ENCODE measurements around the gene SHISAL1.

Gene SHISAL1

DNA sequence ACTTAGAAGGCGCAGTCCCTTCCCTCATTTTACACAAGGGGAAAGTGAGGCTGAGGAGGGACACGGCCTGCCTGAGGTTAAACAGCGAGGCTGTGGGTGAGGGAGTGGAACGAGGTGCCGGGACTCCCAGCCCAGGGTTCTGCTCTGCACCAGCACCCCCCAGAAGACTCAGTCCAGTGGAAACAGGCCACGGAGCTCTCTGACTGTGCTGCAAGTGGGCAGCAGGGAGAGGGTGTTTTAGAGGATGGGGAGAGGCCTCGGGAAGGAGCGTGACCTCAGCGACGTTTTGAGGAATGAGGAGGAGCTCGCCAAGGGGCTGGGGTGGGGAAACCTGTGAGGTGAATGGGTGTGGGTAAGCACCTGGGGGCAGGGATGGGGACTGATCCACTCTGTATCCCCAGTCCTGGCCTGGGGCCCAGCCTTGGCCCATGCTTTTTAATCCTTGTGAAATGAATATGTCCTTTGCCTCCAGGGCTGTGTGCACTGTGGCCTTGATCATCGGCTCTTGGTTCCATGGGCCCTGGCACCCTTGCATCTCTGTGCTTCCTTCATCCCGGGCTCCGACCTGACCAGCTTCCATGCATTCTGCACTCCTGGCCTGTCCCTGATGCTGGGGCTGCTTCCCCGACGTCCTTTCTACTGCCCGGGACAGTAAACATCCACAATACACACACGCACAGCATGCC lies 44.2 kb downstream of the SHISAL1 start:
- no peak for DNase-seq (ENCODE audit: low spot score)
- TF ChIP-seq, protein P1, sequence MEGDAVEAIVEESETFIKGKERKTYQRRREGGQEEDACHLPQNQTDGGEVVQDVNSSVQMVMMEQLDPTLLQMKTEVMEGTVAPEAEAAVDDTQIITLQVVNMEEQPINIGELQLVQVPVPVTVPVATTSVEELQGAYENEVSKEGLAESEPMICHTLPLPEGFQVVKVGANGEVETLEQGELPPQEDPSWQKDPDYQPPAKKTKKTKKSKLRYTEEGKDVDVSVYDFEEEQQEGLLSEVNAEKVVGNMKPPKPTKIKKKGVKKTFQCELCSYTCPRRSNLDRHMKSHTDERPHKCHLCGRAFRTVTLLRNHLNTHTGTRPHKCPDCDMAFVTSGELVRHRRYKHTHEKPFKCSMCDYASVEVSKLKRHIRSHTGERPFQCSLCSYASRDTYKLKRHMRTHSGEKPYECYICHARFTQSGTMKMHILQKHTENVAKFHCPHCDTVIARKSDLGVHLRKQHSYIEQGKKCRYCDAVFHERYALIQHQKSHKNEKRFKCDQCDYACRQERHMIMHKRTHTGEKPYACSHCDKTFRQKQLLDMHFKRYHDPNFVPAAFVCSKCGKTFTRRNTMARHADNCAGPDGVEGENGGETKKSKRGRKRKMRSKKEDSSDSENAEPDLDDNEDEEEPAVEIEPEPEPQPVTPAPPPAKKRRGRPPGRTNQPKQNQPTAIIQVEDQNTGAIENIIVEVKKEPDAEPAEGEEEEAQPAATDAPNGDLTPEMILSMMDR (IDR thresholded peaks at IDR 0.05) = no peak
- no peak overlapping the region for H3K4me3 ChIP-seq
- no peak overlapping the region for H3K27ac ChIP-seq

DNA sequence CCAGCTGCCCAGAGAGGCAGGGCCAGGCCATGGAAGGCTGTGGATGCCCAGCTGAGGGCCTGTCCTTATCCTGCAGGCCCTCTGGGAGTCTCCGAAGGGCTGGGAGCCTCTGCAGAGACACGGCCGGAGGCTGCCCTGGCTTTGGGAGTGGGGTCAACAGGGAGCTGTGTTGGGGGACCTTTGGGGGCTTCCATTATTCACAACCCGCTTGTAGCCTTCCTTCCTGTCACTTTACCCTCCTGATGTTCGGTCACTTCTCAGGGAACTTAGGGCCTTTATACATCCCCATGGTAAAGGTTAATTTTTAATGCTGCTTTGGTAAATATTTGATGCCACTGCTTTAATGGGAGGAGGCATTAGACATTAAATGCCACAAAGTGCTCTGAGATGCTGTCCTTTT lies 44.9 kb downstream of the SHISAL1 start:
- TF ChIP-seq, protein P1 (IDR thresholded peaks at IDR 0.05) = no peak
- H3K27ac ChIP-seq = no peak overlapping the region
- no peak for DNase-seq (ENCODE audit: low spot score)
- no peak overlapping the region for H3K4me3 ChIP-seq

DNA sequence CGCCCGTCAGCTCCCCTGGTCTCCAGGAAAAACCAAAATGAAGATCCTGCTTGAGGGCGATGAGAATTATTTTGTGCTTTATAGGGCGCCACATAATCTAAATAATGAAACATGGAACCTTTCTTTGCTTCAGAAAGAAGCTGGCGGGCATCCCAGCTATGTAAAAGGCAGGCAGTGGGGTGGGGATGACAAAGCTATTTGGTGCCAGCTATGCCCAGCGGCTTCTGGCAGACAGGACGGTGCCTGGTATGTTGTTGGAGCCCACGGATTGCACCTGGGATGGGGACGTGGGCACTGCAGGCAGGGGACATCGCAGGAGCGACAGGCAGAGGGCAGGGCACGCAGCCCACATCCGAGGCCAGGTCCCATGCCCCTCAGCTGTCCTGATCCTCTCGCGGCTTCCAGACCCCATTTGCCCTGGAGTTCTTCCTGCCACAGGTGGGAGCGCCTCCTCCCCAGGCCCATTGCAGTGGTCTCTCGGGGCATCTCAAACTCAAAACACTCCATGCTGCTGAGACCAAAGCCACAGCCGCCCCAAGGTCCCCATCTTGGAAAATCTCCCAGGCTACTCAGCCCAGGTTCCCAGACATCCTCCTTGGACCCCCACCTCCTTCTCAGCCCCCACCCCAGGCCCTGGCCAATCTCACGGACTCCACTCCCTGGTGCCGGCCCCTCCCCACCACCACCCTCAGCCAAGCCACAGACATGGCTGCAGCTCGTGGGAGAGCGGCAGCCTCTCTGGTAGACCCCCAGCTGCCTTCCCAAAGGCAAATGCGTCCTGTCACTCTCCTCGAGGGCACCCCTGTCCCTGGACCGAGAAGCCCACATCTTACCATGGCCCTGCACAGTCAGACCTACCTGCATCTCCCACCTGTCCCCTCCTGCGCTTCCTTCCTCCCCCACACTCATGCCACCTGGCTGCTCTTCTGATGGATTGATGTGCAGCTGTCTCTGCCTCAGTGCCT lies 45.7 kb downstream of the SHISAL1 start:
- no peak overlapping the region for H3K4me3 ChIP-seq
- no peak overlapping the region for H3K27ac ChIP-seq
- no peak for DNase-seq (ENCODE audit: low spot score)
- TF ChIP-seq, protein P1 (IDR thresholded peaks at IDR 0.05) = no peak

DNA sequence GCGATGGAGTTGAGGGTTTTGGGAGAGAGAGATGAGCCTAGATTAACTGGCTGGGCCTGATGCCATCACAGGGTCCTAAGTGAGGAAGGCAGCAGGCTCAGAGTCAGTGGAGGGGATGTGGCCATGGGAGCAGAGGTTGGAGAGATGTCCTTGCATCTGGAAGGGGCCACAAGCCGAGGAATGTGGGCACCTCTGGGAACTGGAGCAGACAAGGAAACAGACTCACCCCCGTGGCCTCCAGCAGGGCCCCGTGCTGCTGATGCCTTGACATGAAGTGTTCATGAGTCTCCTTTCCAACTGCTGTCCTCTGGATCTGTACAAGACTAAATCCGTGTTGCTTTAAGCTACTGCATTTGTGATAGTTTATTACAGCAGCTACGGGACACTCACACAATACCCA lies 49.2 kb downstream of the SHISAL1 start:
- no peak overlapping the region for H3K4me3 ChIP-seq
- no peak overlapping the region for H3K27ac ChIP-seq
- TF ChIP-seq, protein P1 (IDR thresholded peaks at IDR 0.05) = no peak
- no peak for DNase-seq (ENCODE audit: low spot score)

DNA sequence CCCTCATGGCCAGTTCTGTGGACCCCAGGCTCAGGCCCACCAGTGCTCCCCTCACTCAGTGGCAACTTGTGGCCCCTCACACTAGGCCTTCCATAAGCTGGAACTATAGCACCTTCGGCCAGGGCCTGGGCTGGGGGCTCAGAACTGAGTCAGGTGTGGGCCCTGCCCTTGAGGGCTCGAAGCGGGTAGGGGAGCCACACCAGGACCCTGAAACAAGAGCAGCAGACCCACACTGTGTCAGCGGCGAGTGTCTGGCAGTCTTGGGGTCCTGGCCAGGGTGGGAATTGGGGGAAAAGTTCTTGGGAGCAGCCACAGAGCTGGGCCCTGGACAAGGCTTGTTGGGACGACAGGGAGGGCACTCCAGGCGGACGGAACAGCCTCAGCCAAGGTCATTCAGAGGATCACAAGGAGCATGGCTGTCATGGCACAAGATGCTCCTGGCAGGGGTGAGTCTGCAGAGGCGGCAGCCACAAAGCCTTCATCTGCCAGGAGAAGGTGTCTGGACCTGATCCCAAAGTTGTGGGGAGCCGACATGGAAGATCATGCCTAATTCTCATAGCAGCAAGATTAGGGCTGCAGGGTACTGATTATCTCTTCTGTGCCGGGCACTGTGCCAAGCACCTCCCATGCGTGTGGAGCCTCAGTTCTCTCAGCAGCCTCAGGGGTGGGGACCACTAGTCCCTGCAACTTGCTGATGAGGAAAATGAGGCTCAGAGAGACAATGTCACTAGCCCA lies 50.7 kb downstream of the SHISAL1 start:
- DNase-seq (ENCODE audit: low spot score) = peak; percentile 68
- TF ChIP-seq, protein P1 (IDR thresholded peaks at IDR 0.05) = no peak
- Histone ChIP-seq H3K27ac (no peak overlapping the region), H3K4me3 (no peak overlapping the region)

DNA sequence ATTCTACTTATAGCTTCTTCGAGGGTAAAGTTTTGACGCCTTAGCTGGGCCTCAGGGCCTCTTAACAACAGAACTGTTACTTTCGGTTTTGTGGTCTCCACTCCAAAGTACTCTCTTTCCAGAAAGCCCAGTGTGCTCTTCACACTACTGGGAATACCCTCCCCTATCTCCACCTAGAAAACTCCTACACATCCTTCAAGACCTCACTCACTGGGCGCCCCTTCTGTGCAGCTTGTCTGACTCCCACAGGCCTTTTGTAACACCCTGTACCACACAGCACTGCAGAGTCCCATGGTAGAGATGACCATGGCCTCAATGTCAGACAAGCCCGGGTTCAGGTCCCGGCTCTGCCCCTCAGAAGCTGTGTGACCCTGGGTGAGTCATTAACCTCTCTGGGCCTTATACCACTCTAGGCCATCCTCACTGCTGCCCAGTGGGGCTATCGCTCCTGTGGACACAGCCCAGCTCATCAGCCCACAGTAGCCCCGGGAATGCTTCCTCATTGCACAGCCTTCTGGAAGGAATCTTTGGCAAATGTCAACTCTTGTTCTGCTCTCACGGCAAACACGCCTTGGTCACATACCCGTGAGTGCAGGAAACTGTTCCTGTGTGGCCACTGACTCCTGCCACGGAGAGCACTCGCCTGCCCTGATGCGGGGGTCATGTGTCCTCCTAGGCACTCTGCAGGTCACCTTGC lies 51.4 kb downstream of the SHISAL1 start:
- TF ChIP-seq, protein P1 (IDR thresholded peaks at IDR 0.05) = no peak
- Histone ChIP-seq H3K27ac (no peak overlapping the region), H3K4me3 (no peak overlapping the region)
- peak; percentile 38 for DNase-seq (ENCODE audit: low spot score)
